HCT116 (cell line): ENCODE measurements around the gene RGS13. TPM values are rescaled to one million over a fixed set of nuclear protein-coding genes. Genes with fewer than 3 reads are reported as not detected.

Experiments used
- ATAC-seq: fragments of 200-7000 bp; cut with Tn5 transposase; 2 replicates; pipeline ENCODE4 v1.9.1; 2020; ENCODE audit warnings: mild to moderate bottlenecking, moderate library complexity
- BruUV-seq: library from RNA; stranded (reverse); fragments of 400-500 nt; replicated peaks from 2 replicates; lab custom pipeline; 2021; lab: Mats Ljungman, UMichigan
- CTCF ChIA-PET: fragments of 300-600 bp; sonication (Branson Sonifier 250); formaldehyde crosslinking; loops from one replicate; lab custom pipeline; 2021; ENCODE audit warnings: antibody characterized with exemption; lab: Charles Lee
- POLR2A ChIA-PET: fragments of 300-600, 350-600 bp; sonication (Branson Sonifier 250); formaldehyde crosslinking; loops from one replicate; lab custom pipeline; 2021; ENCODE audit warnings: antibody characterized with exemption; lab: Charles Lee
- RAD21 ChIA-PET, 2 experiments: fragments of 300-600 bp; sonication (Branson Sonifier 250); formaldehyde crosslinking; loops; one replicate each; lab custom pipeline; 2023; ENCODE audit warnings: low total read pairs in 2 of 2; ENCODE audit not compliant: uncharacterized antibody in 2 of 2, unreplicated experiment in 2 of 2, low non-redundant PET in 1 of 2; lab: Charles Lee
- DNase-seq: peaks from one replicate; pipeline ENCODE4 v3.0.0-alpha.2; 2010; ENCODE audit warnings: low read depth, low spot score
- H2AFZ ChIP-seq: fragments of 200-600 bp; shearing (Covaris generic), sonication (generic); 2 replicates; pipeline ENCODE4 v1.6.1; 2017; ENCODE audit warnings: low read depth, mixed run types, mixed read lengths, antibody characterized with exemption, low read length; ENCODE audit not compliant: poor library complexity, severe bottlenecking
- H3K27ac ChIP-seq: 2 replicates; pipeline ENCODE4 v1.5.1; 2012; ENCODE audit warnings: low read depth, low read length
- H3K27me3 ChIP-seq: fragments of 200-600 bp; sonication (generic); 2 replicates; pipeline ENCODE4 v1.6.1; 2016; ENCODE audit warnings: mixed run types, low read length, mixed read lengths; ENCODE audit not compliant: insufficient read depth
- H3K36me3 ChIP-seq, 2 experiments: fragments of 200-500 bp in 1 of 2; fragments of 200-600 bp in 1 of 2; sonication (Bioruptor generic) in 1 of 2; sonication (generic) in 1 of 2; 2 replicates each; pipeline versions ENCODE4 v1.5.1 to v1.6.1; 2014 to 2016; ENCODE audit warnings: low read length in 2 of 2, inconsistent platforms in 1 of 2, mixed read lengths in 1 of 2, mixed run types in 1 of 2; ENCODE audit not compliant: insufficient read depth in 2 of 2, control insufficient read depth in 1 of 2
- H3K4me1 ChIP-seq, 2 experiments: fragments of 200-600 bp in 1 of 2; sonication (generic) in 1 of 2; 2 replicates each; pipeline versions ENCODE4 v1.5.1 to v1.6.1; 2012 to 2017; ENCODE audit warnings: low read length in 2 of 2, inconsistent platforms in 1 of 2, mild to moderate bottlenecking in 1 of 2, mixed read lengths in 1 of 2, mixed run types in 1 of 2, moderate library complexity in 1 of 2; ENCODE audit not compliant: insufficient read depth in 2 of 2, control insufficient read depth in 1 of 2
- H3K4me2 ChIP-seq: fragments of 200-600 bp; sonication (generic); 2 replicates; pipeline ENCODE4 v1.6.1; 2017; ENCODE audit warnings: mixed run types, low read length, mixed read lengths
- H3K4me3 ChIP-seq, 2 experiments: fragments of 200-600 bp in 1 of 2; sonication (generic) in 1 of 2; replicated peaks in 1 of 2; 2 replicates each; pipeline ENCODE4 v1.5.1; 2011 to 2016; ENCODE audit warnings: low read length in 2 of 2, control low read depth in 1 of 2, low read depth in 1 of 2, mild to moderate bottlenecking in 1 of 2, mixed read lengths in 1 of 2, mixed run types in 1 of 2
- H3K79me2 ChIP-seq: fragments of 200-600 bp; sonication (generic); 2 replicates; pipeline ENCODE4 v1.6.1; 2017; ENCODE audit warnings: mild to moderate bottlenecking, mixed run types, low read length, moderate library complexity, mixed read lengths; ENCODE audit not compliant: insufficient read depth
- H3K9ac ChIP-seq: fragments of 200-600 bp; sonication (generic); 2 replicates; pipeline ENCODE4 v1.6.1; 2016; ENCODE audit warnings: low read length, mixed read lengths
- H3K9me2 ChIP-seq: fragments of 200-600 bp; sonication (generic), shearing (Covaris generic); 2 replicates; pipeline ENCODE4 v1.6.1; 2017; ENCODE audit warnings: mixed run types, mild to moderate bottlenecking, moderate library complexity; ENCODE audit not compliant: insufficient read depth
- H3K9me3 ChIP-seq, 2 experiments: fragments of 200-500 bp in 1 of 2; fragments of 200-600 bp in 1 of 2; sonication (Bioruptor generic) in 1 of 2; sonication (generic) in 1 of 2; 2 replicates each; pipeline ENCODE4 v1.6.1; 2014 to 2017; ENCODE audit warnings: low read length in 2 of 2, mixed read lengths in 2 of 2, inconsistent platforms in 1 of 2, low read depth in 1 of 2, mild to moderate bottlenecking in 1 of 2, mixed run types in 1 of 2, moderate library complexity in 1 of 2; ENCODE audit not compliant: control insufficient read depth in 1 of 2, insufficient read depth in 1 of 2
- H4K20me1 ChIP-seq: fragments of 200-600 bp; sonication (generic), shearing (Covaris generic); 2 replicates; pipeline ENCODE4 v1.6.1; 2017; ENCODE audit warnings: mixed run types, mild to moderate bottlenecking, moderate library complexity; ENCODE audit not compliant: insufficient read depth
- EGR1 ChIP-seq: IDR thresholded peaks from 2 replicates; pipeline ENCODE4 v1.6.1; 2012; ENCODE audit warnings: low read depth
- FOSL1 ChIP-seq: IDR thresholded peaks from 2 replicates; pipeline ENCODE4 v1.6.1; 2012; ENCODE audit warnings: low read depth
- POLR2A ChIP-seq: IDR thresholded peaks from 2 replicates; pipeline ENCODE4 v1.7.0; 2011; ENCODE audit warnings: borderline replicate concordance; ENCODE audit not compliant: insufficient read depth, insufficient read length; ENCODE audit errors: extremely low read depth
- POLR2AphosphoS5 ChIP-seq: IDR thresholded peaks from 2 replicates; pipeline ENCODE4 v1.6.1; 2011; ENCODE audit warnings: mild to moderate bottlenecking, low read depth, low read length, moderate library complexity
- RAD21 ChIP-seq: IDR thresholded peaks from 2 replicates; pipeline ENCODE4 v1.6.1; 2012; ENCODE audit warnings: low read depth, mild to moderate bottlenecking
- REST ChIP-seq: IDR thresholded peaks from 2 replicates; pipeline ENCODE4 v1.6.1; 2012; ENCODE audit warnings: low read depth
- SIN3A ChIP-seq: IDR thresholded peaks from 2 replicates; pipeline ENCODE4 v1.6.1; 2012; ENCODE audit warnings: low read depth
- SP1 ChIP-seq: IDR thresholded peaks from 2 replicates; pipeline ENCODE4 v1.6.1; 2012; ENCODE audit warnings: low read depth
- intact Hi-C: fragments of 100-400 bp; cut with micrococcal nuclease; formaldehyde crosslinking; loops from 2 replicates; pipeline ENCODE4 v1.10.0; 2022
- total RNA-seq: library from RNA; stranded (reverse); gene quantifications from one replicate; pipeline ENCODE4 v1.2.1, GENCODE V29; 2021; ENCODE audit not compliant: unreplicated experiment

Gene RGS13
- total RNA-seq, 1 experiment from 2014 or later = not detected

GRCh38 chr1:192631749-192632148 is 4.2 kb upstream of the RGS13 start:
- no peaks in the 10 kb centered on the region for H3K27me3 ChIP-seq
- no peaks in the 10 kb centered on the region for H3K36me3 ChIP-seq
- H3K79me2 ChIP-seq = no peaks in the 10 kb centered on the region
- RAD21 ChIA-PET = no interaction called here
- no TSS peak for BruUV-seq
- ATAC-seq (no peak), DNase-seq (no peak)
- no peak overlapping the region for H3K9ac ChIP-seq
- CTCF ChIA-PET = no interaction called here
- no peak overlapping the region for H3K4me2 ChIP-seq
- no peaks in the 10 kb centered on the region for H4K20me1 ChIP-seq
- H3K27ac ChIP-seq = no peak overlapping the region
- no peak overlapping the region for H2AFZ ChIP-seq
- intact Hi-C loops = no loop called here
- TF ChIP-seq SIN3A (no peak), RAD21 (no peak), REST (no peak), POLR2AphosphoS5 (no peak)
- H3K4me3 ChIP-seq = no peak overlapping the region
- no peaks in the 10 kb centered on the region for H3K9me2 ChIP-seq
- peaks cover 0 to 12% of the 10 kb centered on the region in 2 experiments; a peak in 1 of 4 replicates for H3K4me1 ChIP-seq
- POLR2A ChIA-PET = no interaction called here
- H3K9me3 ChIP-seq = no peaks in the 10 kb centered on the region

DNA sequence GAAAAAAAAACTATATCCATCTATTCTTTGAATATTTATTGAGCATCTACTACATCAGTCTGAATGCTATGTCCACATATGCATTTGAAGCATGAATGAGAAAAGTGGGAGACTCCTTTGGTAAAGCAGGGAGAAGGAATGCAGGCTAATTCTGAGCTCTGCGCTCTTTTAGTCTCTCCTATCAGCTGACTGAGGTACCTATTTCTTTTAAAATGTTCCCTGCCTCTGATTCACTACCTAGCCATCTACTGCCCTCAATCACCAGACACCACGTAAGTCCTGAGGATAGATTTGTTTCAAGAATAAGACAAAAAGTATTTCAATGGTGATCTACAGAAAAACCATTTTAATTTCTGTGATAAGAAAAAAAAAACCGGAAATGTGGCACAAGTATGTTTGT is 3.8 kb upstream of the RGS13 start:
- H3K27ac ChIP-seq = no peak overlapping the region
- ATAC-seq (no peak), DNase-seq (no peak)
- no peaks in the 10 kb centered on the region for H3K9me3 ChIP-seq
- no peaks in the 10 kb centered on the region for H3K79me2 ChIP-seq
- H3K4me1 ChIP-seq = peaks cover 0 to 12% of the 10 kb centered on the region in 2 experiments; a peak in 1 of 4 replicates
- H3K9ac ChIP-seq = no peak overlapping the region
- BruUV-seq = no TSS peak
- ChIA-PET POLR2A (no interaction called here), CTCF (no interaction called here), RAD21 (no interaction called here)
- H3K27me3 ChIP-seq = no peaks in the 10 kb centered on the region
- H3K36me3 ChIP-seq = no peaks in the 10 kb centered on the region
- peak overlapping the region; percentile 7 for H2AFZ ChIP-seq
- no peak overlapping the region for H3K4me3 ChIP-seq
- H3K9me2 ChIP-seq = no peaks in the 10 kb centered on the region
- no peak overlapping the region for H3K4me2 ChIP-seq
- no peaks in the 10 kb centered on the region for H4K20me1 ChIP-seq
- TF ChIP-seq FOSL1 (no peak), EGR1 (no peak), POLR2AphosphoS5 (no peak), SP1 (no peak), POLR2A (no peak)
- intact Hi-C loops = no loop called here
